DOHH2 (cell line): ENCODE data around the gene LCE1E.

ENCODE experiments used
- CTCF ChIP-seq: fragments of 200-600 bp; sonication (generic); IDR thresholded peaks from one replicate; pipeline ENCODE4 v1.5.1; 2014; ENCODE audit warnings: antibody characterized with exemption, mild to moderate bottlenecking, low read depth, low read length; ENCODE audit not compliant: poor library complexity, severe bottlenecking
- EZH2phosphoT487 ChIP-seq: fragments of 200-600 bp; sonication (generic); IDR thresholded peaks from 2 replicates; pipeline ENCODE4 v1.6.1; 2017; ENCODE audit warnings: borderline replicate concordance, mild to moderate bottlenecking, antibody characterized with exemption, low read length, moderate library complexity, mixed read lengths

DNA sequence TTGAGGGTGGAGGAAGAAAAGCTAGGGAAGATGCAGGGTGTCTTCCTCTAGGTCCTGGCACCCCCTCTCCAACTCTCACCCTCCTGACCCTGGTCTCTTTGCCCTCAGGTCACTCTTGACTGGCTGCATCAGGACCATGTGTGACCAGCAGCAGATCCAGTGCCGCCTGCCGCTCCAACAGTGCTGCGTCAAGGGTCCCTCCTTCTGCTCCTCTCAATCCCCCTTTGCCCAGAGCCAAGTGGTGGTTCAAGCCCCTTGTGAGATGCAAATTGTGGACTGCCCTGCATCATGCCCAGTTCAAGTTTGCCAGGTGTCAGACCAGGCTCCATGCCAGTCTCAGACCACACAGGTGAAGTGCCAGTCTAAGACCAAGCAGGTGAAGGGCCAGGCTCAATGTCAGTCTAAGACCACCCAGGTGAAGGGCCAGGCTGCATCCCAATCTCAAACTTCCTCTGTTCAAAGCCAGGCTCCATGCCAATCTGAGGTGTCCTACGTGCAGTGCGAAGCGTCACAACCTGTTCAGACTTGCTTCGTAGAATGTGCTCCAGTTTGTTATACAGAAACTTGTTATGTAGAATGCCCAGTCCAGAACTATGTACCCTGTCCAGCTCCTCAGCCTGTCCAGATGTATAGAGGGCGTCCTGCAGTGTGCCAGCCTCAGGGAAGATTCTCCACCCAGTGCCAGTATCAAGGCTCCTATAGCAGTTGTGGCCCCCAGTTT lies 26.4 kb upstream of the LCE1E start:
- no peak for TF ChIP-seq EZH2phosphoT487
- no peak for TF ChIP-seq CTCF
